ENCODE data around the gene MEMO1. TPM values are rescaled to one million over a fixed set of nuclear protein-coding genes. Genes with fewer than 3 reads are reported as not detected.

MEMO1 gene
- total and polyA plus RNA-seq, 2 donors (not counting 3 experiments of a cell fraction or from before 2014, with no cell fraction given): 38.6 to 56.2 TPM

GRCh38 chr2:31965094-31965493, 45.7 kb downstream of the MEMO1 start:
- TF ChIP-seq MYC (IDR thresholded peaks at IDR 0.05; ENCODE audit: low read depth, low read length) (no peak), CTCF (IDR thresholded peaks at IDR 0.05; ENCODE audit: extremely low read depth in 1 of 2, insufficient read depth in 1 of 2, low read depth in 1 of 2, low read length in 2 of 2) (no peak), GATA2 (IDR thresholded peaks at IDR 0.05; ENCODE audit: insufficient read depth, insufficient read length, low read depth, low read length) (no peak), EZH2 (IDR thresholded peaks at IDR 0.05; ENCODE audit: borderline replicate concordance, low read depth, low read length, severe bottlenecking) (no peak), POLR2A (IDR thresholded peaks at IDR 0.05; ENCODE audit: low read depth, low read length) (no peak)
- Histone ChIP-seq H3K4me2 (ENCODE audit: insufficient read depth, low read length) (no peak overlapping the region), H3K79me2 (ENCODE audit: control insufficient read depth, insufficient read depth, low read length) (peaks cover 71% of the 10 kb centered on the region), H4K20me1 (replicated peaks; ENCODE audit: control insufficient read depth, extremely low read depth, insufficient read depth, low read length) (no peaks in the 10 kb centered on the region), H3K27ac (ENCODE audit: insufficient read depth, low read depth, low read length) (no peak overlapping the region), H3K4me1 (ENCODE audit: control insufficient read depth, extremely low read depth, insufficient read depth, low read length) (no peaks in the 10 kb centered on the region), H3K27me3 (ENCODE audit: control insufficient read depth in 2 of 2, insufficient read depth in 2 of 2, low read length in 2 of 2) (no peaks in the 10 kb centered on the region), H3K9me1 (replicated peaks; ENCODE audit: control insufficient read depth, extremely low read depth, insufficient read depth, low read length) (no peaks in the 10 kb centered on the region), H3K36me3 (ENCODE audit: control insufficient read depth in 2 of 2, extremely low read depth in 1 of 2, insufficient read depth in 2 of 2, low read length in 2 of 2) (no peaks in the 10 kb centered on the region), H3K9ac (replicated peaks; ENCODE audit: extremely low read depth, insufficient read depth, low read length) (no peak overlapping the region), H2AFZ (ENCODE audit: low read depth, low read length) (no peak overlapping the region), H3K4me3 (replicated peaks in 1 of 3; ENCODE audit: insufficient read depth in 1 of 3, low read depth in 1 of 3, low read length in 3 of 3) (no peak overlapping the region), H3K9me3 (replicated peaks; ENCODE audit: control insufficient read depth, insufficient read depth, low read length) (no peaks in the 10 kb centered on the region)
- CTCF ChIA-PET: no interaction called here
- no peak for FAIRE-seq
- POLR2A ChIA-PET: no interaction called here
- no peak for DNase-seq (ENCODE audit: low read depth, low spot score)
- dilution Hi-C loops (cut with MboI; ENCODE audit: extremely low pct_ligation_motif_present, low sequenced_read_pairs): no loop called here
- intact Hi-C loops (cut with micrococcal nuclease): no loop called here
- no TSS peak for BruUV-seq (replicated peaks)

GRCh38 chr2:31962757-31963361, 47.9 kb downstream of the MEMO1 start:
- POLR2A ChIA-PET: no interaction called here
- H3K36me3 ChIP-seq (ENCODE audit: control insufficient read depth in 2 of 2, extremely low read depth in 1 of 2, insufficient read depth in 2 of 2, low read length in 2 of 2): no peaks in the 10 kb centered on the region
- no peaks in the 10 kb centered on the region for H3K27me3 ChIP-seq (ENCODE audit: control insufficient read depth in 2 of 2, insufficient read depth in 2 of 2, low read length in 2 of 2)
- DNase-seq (ENCODE audit: low read depth, low spot score) (no peak), FAIRE-seq (no peak)
- H2AFZ ChIP-seq (ENCODE audit: low read depth, low read length): no peak overlapping the region
- no peak overlapping the region for H3K4me3 ChIP-seq (replicated peaks in 1 of 3; ENCODE audit: insufficient read depth in 1 of 3, low read depth in 1 of 3, low read length in 3 of 3)
- no peaks in the 10 kb centered on the region for H3K4me1 ChIP-seq (ENCODE audit: control insufficient read depth, extremely low read depth, insufficient read depth, low read length)
- no TSS peak for BruUV-seq (replicated peaks)
- H3K79me2 ChIP-seq (ENCODE audit: control insufficient read depth, insufficient read depth, low read length): peaks cover 79% of the 10 kb centered on the region
- H3K9me1 ChIP-seq (replicated peaks; ENCODE audit: control insufficient read depth, extremely low read depth, insufficient read depth, low read length): no peaks in the 10 kb centered on the region
- no peak for TF ChIP-seq GATA2 (IDR thresholded peaks at IDR 0.05; ENCODE audit: insufficient read depth, insufficient read length, low read depth, low read length)
- TF ChIP-seq MAX (IDR thresholded peaks at IDR 0.05; ENCODE audit: insufficient read depth, insufficient read length): no peak
- TF ChIP-seq MYC (IDR thresholded peaks at IDR 0.05; ENCODE audit: low read depth, low read length): no peak
- TF ChIP-seq POLR2AphosphoS5 (IDR thresholded peaks at IDR 0.05; ENCODE audit: insufficient read depth, low read depth, low read length): no peak
- no peak for TF ChIP-seq CTCF (IDR thresholded peaks at IDR 0.05; ENCODE audit: extremely low read depth in 1 of 2, insufficient read depth in 1 of 2, low read depth in 1 of 2, low read length in 2 of 2)
- no peak for TF ChIP-seq POLR2A (IDR thresholded peaks at IDR 0.05; ENCODE audit: low read depth, low read length)
- TF ChIP-seq EZH2 (IDR thresholded peaks at IDR 0.05; ENCODE audit: borderline replicate concordance, low read depth, low read length, severe bottlenecking): no peak
- no peaks in the 10 kb centered on the region for H4K20me1 ChIP-seq (replicated peaks; ENCODE audit: control insufficient read depth, extremely low read depth, insufficient read depth, low read length)
- CTCF ChIA-PET: no interaction called here
- no peak overlapping the region for H3K4me2 ChIP-seq (ENCODE audit: insufficient read depth, low read length)
- intact Hi-C loops (cut with micrococcal nuclease): no loop called here
- dilution Hi-C loops (cut with MboI; ENCODE audit: extremely low pct_ligation_motif_present, low sequenced_read_pairs): no loop called here
- no peak overlapping the region for H3K9ac ChIP-seq (replicated peaks; ENCODE audit: extremely low read depth, insufficient read depth, low read length)
- no peak overlapping the region for H3K27ac ChIP-seq (ENCODE audit: insufficient read depth, low read depth, low read length)
- H3K9me3 ChIP-seq (replicated peaks; ENCODE audit: control insufficient read depth, insufficient read depth, low read length): no peaks in the 10 kb centered on the region

All from endothelial cell of umbilical vein (primary cell).